ENCODE data around the gene CCDC90B.

GRCh38 chr11:83299681-83300080 is 13.5 kb upstream of the CCDC90B start:
- TF ChIP-seq JUN (CRISPR knock-in tag; IDR thresholded peaks at IDR 0.05), result no peak
- no peak for TF ChIP-seq GABPA (IDR thresholded peaks at IDR 0.05; ENCODE audit: low read depth, low read length)
- no peak for TF ChIP-seq GABPA (CRISPR knock-in tag; IDR thresholded peaks at IDR 0.05; ENCODE audit: low read depth)
- TF ChIP-seq ZNF788 (CRISPR knock-in tag; IDR thresholded peaks at IDR 0.05; ENCODE audit: borderline replicate concordance), result no peak
- no peak for TF ChIP-seq ESRRA (CRISPR knock-in tag; IDR thresholded peaks at IDR 0.05; ENCODE audit: low read depth)
- TF ChIP-seq NR2F6 (IDR thresholded peaks at IDR 0.05), result no peak
- TF ChIP-seq NR2F6 (CRISPR knock-in tag; IDR thresholded peaks at IDR 0.05), result no peak
- no peak for TF ChIP-seq KAT2B (IDR thresholded peaks at IDR 0.05; ENCODE audit: borderline replicate concordance, low read depth, low read length)

All from HepG2 (cell line).